Central memory CD4-positive, alpha-beta T cell (primary cell): Measurements from ENCODE around the gene TAS2R41.

Experiments used
- DNase-seq: peaks from one replicate; pipeline ENCODE4 v3.0.0; 2022
- total RNA-seq, 3 experiments: gene quantifications; one replicate each; lab custom pipeline; 2026; lab: John Stamatoyannopoulos, UW

TAS2R41 gene
- 0 to 0.77 (median 0.22) reads per million in 3 experiments for total RNA-seq

DNA sequence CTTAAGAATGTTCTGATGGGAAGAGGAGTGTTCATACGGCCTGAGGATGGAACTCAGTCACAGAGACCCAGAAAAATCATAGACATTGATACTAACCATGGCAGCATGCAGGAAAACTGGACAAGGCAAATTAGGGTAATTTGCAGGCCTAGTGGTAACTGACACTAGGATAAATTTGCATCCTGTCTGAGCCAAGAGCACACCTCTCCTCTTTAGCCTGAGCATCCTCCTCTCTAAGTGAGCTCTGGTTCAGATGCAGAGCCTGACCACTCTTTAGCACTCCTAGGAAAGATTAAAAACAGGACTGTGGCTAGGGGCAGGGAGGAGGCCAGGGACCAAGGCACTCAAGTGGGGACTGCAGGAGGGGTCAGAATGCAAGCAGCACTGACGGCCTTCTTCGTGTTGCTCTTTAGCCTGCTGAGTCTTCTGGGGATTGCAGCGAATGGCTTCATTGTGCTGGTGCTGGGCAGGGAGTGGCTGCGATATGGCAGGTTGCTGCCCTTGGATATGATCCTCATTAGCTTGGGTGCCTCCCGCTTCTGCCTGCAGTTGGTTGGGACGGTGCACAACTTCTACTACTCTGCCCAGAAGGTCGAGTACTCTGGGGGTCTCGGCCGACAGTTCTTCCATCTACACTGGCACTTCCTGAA, at the start of gene TAS2R41:
TSS of gene TAS2R41 (plus strand) at position 373 of the 650 bp plus-strand sequence. CDS start at position 373, 0 bp downstream.
- no peak for DNase-seq

- no peak for DNase-seq
Observed at GRCh38 chr7:143429770-143430698, 47.6 kb upstream of the TAS2R41 start.

DNA sequence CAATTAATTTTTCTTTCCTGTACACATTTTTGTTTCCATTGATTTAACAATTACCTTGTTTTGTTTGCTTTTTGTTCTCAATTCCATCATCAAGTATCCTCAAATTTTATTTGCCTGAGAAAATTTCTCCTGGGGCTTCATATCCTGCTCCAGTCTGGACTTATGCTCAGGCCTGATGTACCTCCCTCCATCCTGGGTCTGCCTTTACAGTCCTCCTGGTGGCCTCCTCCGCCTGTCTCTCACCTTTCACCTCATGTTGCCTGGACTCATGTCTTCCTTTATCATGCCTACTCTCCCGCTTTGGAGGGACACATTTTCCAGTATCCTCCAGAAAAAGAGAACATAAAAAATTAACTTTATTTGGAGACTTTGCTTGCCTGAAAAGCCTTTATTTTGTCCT, 46.6 kb upstream of the TAS2R41 start:
- no peak for DNase-seq

DNA sequence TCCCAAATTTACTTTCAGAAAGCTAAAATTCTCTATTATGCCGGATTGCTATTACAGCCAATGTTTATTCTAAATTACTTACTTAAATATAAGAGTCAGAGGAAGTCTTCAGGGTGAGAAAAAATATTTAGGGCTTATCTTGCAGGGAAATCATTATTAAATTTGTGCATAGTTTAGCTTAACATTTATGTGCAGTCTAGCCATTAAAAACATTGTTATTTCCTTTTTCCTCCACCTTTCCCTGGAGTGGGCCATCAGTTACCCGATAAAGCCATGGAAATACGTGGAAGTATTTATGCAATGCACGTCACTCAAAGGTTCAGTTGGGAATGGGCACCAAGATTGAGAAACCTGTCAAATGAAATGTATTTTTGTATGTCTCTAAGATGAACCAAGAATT, 43.9 kb upstream of the TAS2R41 start:
- no peak for DNase-seq

DNA sequence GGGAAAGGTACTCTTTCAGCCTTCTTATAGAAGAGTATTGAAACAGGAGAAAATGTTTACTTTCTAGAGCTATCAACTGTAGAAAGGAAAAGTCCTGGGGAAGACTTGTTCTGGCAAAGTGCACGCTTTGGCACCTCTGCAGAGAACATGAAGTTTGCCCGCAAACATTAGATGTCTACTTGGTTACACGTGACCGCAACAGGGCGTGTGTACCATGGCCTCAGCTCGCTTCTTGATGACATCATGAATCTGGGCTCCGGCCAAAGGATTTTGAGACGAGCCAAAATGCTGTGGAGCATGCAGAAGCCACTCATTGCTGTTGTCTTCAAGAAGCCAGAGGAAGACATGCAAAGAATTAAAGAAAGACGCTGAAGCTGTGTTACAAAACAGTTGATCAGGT, 43.0 kb upstream of the TAS2R41 start:
- no peak for DNase-seq

- DNase-seq, result no peak
Observed at GRCh38 chr7:143435266-143435665, 42.4 kb upstream of the TAS2R41 start.

GRCh38 chr7:143436325-143436946, 41.2 kb upstream of the TAS2R41 start:
- DNase-seq, result no peak

DNA sequence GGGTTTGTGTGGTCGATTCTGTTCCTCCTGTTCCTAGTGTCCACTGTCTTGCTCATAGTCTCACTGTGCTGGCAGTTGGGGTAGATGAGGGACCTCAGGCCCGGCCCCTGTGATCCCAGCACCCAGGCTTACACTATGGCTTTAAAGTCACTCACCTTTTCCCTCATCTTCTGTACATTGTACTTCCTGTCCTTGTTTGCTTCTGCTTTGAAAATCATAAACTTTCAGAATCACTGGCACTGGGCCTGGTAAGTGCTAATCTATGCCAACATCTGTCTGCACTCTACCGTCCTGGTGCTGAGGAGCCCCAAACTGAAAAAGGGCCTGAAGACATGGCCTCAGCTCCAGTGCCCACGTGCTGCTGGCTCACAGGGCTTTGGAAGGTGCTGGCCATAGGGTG, 40.1 kb upstream of the TAS2R41 start:
- no peak for DNase-seq

GRCh38 chr7:143439866-143440265, 37.8 kb upstream of the TAS2R41 start:
- DNase-seq, result no peak

GRCh38 chr7:143443153-143443552, 34.5 kb upstream of the TAS2R41 start, which contains the start of gene TAS2R60:
Gene TAS2R60, plus strand, starts transcription at chr7:143443453. Its CDS starts 0 bp downstream, at chr7:143443453.
- no peak for DNase-seq

DNA sequence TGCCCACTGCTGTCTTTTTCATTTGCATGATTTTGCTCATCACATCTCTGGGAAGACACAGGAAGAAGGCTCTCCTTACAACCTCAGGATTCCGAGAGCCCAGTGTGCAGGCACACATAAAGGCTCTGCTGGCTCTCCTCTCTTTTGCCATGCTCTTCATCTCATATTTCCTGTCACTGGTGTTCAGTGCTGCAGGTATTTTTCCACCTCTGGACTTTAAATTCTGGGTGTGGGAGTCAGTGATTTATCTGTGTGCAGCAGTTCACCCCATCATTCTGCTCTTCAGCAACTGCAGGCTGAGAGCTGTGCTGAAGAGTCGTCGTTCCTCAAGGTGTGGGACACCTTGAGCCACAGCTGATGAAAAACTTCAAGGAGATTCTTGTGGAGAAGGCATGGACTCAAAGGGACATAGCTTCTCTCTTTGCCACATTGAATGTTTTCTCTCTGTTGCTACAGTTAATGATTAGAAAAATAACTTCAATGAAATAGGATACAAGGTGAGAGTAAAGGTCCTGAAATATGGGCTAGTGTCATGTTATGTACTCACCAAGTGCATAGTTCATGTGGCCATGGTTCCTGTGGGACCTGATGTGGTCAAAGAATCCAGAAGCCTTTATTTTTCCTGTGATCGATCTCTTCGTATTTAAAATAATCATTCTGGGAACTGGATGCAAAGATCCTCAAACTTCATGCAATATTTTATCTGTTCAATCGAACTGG, 33.5 kb upstream of the TAS2R41 start:
- no peak for DNase-seq

DNA sequence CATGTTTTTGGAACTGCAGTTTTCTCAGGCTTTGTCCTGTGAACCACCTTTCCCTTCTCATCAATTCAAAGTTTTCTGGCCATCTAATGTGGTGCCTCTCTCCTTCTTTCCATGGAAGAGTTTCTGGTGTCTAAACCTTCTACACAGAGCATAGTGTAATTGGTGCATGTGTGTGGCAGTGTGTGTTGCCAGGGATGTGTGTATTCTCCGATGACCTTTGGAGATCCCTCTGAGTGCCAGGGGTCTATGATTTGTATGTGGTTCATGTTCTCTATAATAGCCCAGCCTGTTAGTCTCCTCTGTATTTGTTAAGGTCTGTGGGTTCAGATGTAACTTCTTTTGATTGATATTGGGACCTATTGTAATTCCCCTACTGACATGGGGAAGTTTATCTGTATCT, 32.9 kb upstream of the TAS2R41 start:
- DNase-seq, result no peak

DNA sequence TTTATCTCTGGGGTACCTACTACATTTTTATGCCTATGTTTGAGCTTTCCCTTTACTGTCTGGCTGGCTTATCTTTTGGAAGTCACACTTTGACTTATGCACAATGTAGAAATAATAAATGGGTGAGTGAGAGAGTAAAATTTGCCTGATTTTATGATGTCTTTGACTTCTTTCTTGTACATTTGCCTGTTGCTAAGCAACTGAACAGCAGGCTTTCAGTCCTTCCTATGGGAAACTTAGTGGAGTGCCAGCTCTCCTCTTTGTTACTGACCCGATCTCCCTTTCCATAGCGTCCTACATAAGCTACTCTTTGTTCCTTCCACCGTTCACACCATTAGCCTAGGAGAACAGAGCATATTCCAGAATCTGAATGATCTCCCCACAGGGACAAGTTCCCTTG, 30.2 kb upstream of the TAS2R41 start:
- DNase-seq, result no peak

- no peak for DNase-seq
Observed at GRCh38 chr7:143448429-143448828, 29.2 kb upstream of the TAS2R41 start.

GRCh38 chr7:143449793-143450192, 27.9 kb upstream of the TAS2R41 start:
- no peak for DNase-seq

DNA sequence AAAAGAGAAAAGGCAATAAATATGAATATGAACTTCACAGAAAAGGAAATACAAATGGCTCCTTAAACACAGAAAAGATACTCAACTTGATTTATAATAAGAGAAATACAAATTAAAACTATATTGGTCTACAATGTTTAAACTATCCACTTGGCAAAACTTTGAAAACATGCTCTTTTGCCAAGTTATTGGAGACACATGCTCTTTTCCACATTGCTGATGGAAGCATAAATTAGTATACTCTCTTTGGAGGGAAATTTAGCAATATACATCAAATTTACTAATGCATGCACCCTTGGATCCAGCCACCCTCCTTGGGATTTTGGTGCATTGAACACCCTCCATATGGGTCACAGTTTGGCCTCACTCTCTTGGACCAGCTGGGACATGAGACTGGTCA, 26.6 kb upstream of the TAS2R41 start:
- DNase-seq, result no peak

- no peak for DNase-seq
Observed at GRCh38 chr7:143451746-143452145, 25.9 kb upstream of the TAS2R41 start.

DNA sequence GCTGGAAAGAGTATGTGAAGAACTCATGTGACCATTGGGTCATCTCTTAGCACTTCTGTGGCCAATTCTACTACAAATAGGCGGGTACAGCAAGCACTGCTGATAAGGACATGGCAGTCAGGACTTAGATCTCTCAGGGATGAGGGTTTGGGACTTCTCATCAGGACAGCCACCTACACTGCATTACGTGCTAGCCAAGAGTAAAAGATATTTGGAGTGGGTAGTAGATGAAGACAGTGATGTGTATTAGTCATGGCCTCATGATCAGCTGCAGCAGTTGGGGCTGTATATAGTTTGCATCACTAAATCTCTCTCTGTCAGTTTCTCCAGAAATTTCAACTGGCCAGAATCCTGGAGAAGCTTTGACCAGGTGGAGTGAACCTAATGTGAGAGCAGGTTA, 25.2 kb upstream of the TAS2R41 start:
- DNase-seq, result no peak

DNA sequence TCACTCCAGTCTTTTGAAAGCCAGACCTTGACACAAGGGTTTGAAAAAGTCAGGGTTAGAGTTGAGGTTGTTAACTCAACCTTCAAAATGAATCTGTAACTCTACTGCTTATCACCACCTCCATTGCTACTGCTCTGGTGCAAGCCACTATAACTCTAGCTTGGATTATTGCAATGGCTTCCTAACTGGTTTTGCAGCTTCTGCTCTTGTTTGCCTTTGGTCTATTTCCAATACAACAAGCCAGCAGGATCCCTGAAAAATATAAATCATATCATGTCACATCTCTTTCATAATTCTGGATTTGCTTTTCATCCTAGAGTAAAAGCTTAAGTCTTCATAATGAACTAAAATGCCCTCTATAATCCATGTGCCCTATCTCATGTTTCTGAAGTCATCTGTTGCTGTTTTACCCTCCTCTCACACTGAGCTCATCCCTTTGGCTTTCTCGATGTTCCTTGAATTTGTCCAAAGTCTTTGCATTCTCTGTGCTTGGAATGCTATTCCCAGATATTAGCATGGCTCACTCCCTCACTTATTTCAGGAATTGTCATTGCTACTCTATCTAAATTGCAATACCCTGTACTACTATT, 23.5 kb upstream of the TAS2R41 start:
- no peak for DNase-seq

DNA sequence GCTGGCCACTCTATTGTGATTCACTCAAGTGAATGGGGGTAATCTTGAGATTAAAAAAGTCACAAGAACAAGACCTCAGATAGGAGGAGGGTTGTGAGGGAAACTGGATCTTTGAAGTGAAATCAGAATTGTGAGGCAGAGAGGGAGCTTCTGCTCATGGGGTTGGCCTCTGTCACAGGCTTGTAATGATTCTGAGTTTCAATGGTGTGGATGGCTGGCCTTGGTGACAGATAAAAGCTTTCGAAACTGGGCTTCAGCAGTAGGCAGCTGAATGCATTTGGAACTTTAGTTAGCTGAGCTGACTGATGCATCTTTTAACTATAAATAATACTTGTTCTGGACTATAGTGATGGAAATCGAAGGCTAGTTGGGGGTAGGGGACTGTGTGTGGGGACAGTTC, 22.2 kb upstream of the TAS2R41 start:
- no peak for DNase-seq

DNA sequence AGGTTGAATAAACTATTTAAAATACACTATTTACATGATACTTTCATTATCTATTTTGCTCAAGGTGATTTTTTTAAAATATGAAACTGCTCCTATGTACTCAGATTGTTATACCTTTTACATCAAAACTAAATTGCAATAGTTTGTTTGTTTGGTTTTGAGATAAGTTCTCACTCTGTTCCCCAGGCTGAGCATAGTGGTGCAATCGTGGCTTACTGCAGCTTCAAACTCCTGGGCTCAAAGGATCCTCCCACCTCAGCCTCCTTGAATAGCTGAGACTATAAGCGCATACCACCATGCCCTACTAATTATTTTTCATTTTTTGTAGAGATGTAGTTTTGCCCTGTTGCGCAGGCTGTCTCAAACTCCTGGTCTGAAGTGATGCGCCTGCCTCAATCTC, 21.7 kb upstream of the TAS2R41 start:
- DNase-seq, result no peak
